HG02885 (cell line): Measurements from ENCODE around the gene KDM2A.

ENCODE experiments used
- ATAC-seq: cut with Tn5 transposase; IDR thresholded peaks from one replicate; pipeline ENCODE4 v1.9.1; 2021; ENCODE audit warnings: mild to moderate bottlenecking; ENCODE audit not compliant: unreplicated experiment, poor library complexity

The KDM2A gene

DNA sequence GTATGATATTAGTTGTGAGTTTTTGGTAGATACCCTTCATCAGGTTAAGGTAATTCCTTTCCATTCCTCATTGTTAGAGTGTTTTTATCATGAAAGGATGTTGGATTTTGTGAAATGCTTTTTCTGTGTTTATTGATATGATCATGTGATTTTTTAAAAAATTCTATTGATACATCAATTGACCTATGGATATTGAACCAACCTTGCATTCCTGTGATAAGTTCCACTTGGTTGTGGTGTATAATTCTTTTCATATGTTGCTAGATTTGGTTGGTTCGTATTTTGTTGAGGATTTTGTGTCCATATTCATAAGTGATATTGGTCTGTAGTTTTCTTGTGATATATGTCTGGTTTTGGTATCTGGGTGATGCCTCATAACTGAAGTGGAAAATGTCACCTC, 176.8 kb downstream of the KDM2A start:
- no peak for ATAC-seq

DNA sequence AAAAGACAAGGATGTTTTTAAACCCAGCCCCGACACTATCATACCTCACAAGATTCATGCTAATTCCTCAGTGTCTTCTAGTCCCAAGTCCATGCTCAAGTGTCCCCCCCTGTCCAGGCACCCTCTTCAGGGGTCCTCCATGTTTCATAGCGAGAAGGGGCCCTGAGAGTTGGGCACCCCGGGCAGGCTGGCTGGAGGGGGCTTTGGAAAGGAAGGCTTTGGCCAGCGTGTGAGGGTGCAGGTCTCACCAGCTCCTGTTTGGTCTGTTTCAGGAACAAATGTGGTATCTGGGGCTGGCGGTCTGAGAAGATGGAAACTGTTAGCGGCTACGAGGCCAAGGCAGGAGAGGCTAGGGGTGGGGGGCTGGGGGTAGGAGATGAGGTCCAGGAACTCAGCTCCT, 179.7 kb downstream of the KDM2A start:
- ATAC-seq: no peak

DNA sequence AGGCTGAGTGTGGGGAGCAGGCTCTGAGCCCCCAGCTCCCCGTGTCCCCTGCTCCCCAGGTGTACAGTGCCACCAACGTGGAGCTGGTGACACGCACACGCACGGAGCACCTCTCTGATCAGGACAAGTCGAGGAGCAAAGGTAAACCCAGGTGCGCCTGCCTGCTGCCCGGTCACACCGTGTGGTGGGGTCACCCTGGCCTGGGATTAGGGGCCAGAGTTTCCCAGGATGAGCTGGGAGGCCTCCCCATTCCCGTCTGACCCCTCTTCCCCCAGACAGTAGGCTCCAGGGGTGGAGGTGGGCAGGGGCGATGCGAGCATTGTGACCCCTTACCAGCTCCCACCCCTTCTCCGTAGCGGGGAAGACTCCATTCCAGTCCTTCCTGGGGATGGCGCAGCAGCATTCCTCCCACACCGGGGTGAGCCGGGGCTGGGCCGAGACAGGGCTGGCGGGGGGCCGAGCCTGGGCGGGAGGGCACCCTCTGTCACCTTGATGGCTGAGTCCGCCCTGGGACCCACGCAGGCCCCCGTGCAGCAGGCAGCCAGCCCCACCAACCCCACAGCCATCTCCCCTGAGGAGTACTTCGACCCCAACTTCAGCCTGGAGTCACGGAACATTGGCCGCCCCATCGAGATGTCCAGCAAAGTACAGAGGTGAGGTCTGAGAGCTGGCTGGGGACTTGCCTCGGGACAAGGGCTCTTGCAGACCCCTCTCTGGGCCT, 180.6 kb downstream of the KDM2A start:
- no peak for ATAC-seq

DNA sequence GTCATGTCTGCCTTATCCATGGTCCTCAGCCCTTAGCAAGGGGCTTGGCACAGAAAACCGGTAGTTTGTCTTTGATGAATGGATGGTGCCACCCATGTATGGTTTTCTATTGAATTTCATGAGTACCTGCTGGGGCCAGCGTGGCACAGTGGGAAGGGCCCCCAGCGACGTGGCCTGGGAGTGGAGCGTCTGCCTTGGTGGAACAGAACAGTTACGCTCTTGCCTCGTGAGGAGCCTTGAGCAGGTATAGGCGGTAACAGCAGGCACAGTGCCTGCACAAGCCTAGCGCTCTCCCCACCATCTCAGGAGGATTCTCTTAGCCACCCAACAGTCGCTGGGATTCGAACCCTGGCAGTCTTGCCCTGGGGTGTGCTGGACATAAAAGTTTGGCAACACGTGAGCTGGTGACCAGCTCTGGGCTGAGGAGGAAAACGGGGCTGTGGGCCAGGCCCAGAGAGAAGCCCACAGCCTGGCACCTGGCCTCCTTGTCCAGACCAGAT, 181.2 kb downstream of the KDM2A start:
- no peak for ATAC-seq

DNA sequence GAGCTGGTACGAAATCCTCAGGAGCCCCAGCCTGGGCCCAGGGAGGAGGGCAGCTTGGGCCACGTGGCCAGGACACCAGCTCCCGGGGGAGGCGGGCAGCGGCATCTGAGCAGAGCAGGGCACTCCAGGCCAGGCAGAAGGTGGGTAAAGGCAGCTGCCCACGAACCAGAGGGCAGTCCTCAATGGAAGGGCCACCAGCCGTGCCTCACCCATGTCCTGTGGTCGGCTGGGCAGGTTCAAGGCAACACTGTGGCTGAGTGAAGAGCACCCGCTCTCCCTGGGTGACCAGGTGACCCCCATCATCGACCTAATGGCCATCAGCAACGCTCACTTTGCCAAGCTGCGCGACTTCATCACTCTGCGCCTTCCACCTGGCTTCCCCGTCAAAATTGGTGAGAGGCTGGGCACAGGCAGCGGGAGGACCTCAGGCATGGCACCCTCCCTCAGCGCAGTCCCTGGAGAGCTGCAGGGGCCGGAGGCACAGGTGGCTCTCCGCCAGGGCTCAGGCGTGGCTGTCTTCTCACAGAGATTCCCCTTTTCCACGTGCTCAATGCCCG, 181.8 kb downstream of the KDM2A start:
- no peak for ATAC-seq

DNA sequence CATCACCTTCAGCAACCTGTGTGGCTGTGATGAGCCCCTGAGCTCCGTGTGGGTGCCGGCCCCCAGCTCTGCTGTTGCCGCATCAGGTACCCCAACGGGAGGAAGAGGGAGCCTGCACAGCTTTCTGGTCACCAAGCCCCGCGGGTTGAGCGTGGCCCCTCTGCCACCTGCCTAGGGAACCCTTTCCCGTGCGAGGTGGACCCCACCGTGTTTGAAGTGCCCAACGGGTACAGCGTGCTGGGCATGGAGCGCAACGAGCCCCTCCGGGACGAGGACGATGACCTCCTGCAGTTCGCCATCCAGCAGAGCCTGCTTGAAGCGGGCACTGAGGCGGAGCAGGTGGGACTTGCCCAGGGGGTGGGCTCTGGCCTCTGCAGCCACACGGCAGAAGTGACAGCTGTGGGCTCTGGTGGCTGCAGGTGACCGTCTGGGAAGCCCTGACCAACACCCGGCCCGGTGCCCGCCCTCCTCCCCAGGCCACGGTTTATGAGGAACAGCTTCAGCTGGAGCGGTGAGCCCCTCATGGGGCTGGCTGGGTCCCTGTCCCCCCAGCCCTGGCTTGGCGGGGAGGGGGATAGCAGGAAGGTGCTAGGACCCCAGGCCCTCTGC, 182.4 kb downstream of the KDM2A start:
- no peak for ATAC-seq

DNA sequence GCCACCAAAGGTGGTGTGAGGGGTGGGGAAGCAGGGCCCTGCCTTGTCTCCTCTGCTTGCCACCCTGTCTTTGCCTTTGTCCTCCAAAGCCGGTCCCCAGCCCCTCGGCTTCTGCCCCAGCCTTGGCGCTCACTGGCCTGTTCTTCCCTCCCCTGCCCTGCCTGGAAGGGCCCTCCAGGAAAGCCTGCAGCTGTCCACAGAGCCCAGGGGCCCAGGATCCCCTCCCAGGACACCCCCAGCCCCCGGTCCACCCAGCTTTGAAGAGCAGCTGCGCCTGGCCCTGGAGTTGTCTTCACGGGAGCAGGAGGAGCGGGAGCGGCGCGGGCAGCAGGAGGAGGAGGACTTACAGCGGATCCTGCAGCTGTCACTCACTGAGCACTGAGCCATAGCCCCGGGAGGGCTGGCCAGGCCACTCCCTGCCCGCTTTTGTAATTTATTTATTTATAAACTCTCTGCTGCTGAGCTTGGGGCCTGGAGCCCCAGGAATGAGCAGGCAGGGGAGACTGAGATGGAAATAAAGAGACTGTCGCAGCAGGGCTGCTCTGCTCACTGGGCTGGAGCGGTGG, 183.0 kb downstream of the KDM2A start:
- no peak for ATAC-seq

DNA sequence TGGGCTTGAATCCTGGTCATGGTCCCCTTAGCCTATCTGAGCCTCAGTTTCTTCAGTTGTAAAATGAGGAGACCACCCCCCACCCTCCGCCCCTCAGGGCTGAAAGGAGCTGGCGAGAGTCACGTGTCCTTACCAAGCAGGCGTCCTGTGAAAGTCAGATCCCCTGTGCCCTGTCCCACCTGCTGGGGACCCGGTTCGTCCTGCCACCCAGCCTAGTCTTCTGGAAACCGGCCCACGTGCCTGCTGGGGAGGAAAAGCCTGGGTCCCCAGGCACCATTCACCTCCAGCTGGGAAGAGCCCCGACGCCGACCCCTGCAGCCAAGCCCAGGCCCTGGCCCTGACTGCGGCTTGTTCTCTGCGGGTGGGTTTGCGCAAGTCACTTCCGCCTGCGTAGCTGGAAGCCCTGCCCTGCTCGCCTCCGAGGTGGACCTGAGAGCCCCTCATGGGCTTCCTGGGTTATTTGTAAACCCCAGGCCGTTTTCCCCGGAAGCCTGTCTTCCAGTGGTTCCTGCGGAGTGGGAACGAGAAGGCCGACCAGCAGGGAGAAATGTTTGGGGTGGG, 183.6 kb downstream of the KDM2A start:
- ATAC-seq: no peak

DNA sequence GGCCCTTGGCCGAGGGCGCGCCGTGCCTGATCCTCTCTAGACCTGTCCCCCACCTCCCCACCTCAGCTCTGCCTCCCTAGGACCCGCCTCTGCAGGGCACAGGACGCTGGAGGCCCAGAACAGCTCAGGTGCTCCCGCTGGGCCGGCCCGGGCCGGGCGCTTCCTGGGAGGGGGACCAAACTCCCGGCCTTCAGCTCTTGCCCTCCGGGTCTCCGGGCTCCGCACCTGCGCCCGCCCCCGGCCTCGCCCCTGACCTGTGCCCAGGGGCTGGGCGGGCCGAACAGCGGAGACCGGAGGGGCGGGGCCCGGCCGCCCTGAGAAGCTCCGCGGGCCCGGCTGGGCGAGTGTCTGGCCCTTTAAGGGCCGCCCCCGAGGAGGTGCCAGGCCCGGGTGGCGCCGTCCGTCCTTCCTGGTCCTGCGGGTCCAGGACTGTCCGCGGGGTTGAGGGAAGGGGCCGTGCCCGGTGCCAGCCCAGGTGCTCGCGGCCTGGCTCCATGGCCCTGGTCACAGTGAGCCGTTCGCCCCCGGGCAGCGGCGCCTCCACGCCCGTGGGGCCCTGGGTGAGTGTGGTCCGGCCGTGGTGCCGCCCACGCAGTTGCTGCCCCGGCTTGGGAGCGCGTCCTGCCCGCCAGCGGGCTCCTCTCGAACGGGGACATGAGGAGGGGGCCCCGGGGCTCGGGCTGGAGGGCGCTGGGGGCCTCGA, 184.2 kb downstream of the KDM2A start, which contains the start of gene SSH3:
SSH3 (plus strand) TSS at position 399 of the 703 bp plus-strand sequence; CDS start at position 495, 96 bp downstream.
- ATAC-seq: no peak

DNA sequence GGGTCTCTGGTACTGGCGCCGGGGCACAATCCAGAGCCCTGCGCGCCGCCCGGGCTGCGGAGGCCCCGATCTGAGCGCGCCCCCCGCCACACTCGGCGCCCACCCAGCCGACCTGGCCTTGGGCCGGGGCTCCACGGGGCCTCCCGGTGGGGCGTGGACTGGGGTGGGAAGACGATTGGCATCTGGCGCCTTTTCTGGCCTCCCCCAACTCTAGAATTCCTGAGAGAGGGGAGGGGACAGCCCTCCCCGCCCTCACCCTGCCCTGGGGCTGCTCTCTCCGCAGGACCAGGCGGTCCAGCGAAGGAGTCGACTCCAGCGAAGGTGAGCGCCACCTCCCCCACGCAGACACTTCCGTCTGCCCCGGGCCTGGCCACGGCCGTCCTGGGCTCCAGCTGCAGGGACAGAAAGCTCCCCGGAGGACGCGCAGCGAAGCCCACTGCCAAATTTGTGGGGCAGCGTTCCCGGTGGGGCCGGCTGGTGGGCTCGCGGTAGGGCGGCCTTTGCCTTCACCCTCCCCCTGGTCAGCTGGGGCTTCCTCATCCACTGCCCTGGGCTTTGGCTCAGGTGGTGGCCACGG, 184.9 kb downstream of the KDM2A start:
- ATAC-seq: no peak

DNA sequence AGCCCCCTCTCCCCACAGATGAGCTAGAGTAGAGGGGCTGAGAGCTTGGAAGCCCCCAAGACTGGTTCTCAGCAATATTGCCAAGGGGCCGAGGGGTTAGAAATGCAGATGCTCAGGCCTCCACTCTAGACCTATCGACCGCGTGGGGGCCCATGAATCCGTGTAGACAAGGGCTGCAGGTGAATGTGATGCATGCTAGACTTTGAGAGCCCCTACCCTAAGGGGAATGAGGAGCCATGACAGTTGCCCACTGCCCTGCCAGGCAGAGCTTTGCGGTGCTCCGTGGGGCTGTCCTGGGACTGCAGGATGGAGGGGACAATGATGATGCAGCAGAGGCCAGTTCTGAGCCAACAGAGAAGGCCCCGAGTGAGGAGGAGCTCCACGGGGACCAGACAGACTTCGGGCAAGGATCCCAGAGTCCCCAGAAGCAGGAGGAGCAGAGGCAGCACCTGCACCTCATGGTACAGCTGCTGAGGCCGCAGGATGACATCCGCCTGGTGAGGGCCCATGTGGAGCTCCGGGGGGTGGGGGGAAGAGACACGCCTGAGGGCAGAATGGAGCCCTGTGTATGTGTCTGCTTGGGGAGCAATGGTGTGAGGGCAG, 185.5 kb downstream of the KDM2A start:
- ATAC-seq: no peak

DNA sequence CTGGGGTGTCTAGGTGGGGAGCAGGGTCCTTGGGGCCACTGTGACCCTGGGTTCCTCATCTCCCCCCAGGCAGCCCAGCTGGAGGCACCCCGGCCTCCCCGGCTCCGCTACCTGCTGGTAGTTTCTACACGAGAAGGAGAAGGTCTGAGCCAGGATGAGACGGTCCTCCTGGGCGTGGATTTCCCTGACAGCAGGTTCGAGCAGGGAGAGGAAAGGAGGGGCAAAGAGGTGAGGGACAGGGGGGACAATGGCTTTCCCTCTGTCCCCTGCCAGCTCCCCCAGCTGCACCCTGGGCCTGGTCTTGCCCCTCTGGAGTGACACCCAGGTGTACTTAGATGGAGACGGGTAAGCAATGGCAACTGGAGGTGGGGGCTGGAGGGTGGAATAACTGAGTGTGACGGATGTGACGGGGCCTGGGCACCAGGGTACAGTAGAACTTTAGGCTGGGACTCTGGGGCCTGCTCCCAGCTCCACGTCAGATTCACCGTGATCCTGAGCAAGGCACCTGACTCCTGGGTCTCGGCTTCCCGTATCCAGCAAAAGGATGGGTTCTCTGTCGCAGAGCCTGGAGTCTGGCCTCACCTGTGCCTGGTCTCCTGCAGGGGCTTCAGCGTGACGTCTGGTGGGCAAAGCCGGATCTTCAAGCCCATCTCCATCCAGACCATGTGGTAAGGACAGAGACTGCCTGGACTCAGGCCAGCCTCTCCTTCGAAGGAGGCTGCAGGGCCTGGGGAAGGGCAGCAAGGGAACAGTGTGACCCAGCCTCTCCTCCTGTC, 187.9 kb downstream of the KDM2A start:
- no peak for ATAC-seq

DNA sequence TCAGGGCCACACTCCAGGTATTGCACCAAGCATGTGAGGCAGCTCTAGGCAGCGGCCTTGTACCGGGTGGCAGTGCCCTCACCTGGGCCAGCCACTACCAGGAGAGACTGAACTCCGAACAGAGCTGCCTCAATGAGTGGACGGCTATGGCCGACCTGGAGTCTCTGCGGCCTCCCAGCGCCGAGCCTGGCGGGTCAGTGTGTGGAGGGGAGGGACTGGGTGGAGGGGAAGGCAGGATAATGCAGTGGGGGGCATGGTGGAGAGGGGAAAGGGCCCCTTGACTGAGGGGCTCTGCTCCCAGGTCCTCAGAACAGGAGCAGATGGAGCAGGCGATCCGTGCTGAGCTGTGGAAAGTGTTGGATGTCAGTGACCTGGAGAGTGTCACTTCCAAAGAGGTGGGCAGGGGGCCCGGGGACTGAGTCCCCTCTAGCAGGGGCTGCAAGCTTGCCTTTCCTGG, 188.5 kb downstream of the KDM2A start:
- no peak for ATAC-seq
